IMR-90 (cell line): ENCODE results near the gene EPB41L5. TPM values are rescaled to one million over a fixed set of nuclear protein-coding genes. Genes with fewer than 3 reads are reported as not detected.

Source experiments
- ATAC-seq: fragments of 200-7000 bp; cut with Tn5 transposase; 2 replicates; pipeline ENCODE4 v1.9.1; 2020; ENCODE audit warnings: low read depth, mild to moderate bottlenecking, moderate library complexity
- BruUV-seq: library from RNA; stranded (reverse); fragments of 400-500 nt; replicated peaks from 2 replicates; lab custom pipeline; 2021; lab: Mats Ljungman, UMichigan
- CTCF ChIA-PET: fragments of 300-600 bp; formaldehyde crosslinking; extraction: SDS; loops from one replicate; lab custom pipeline; 2021; ENCODE audit warnings: antibody characterized with exemption; lab: Yijun Ruan, JAX
- POLR2A ChIA-PET: fragments of 300-600 bp; sonication (Branson Sonifier 250); formaldehyde crosslinking; loops from one replicate; lab custom pipeline; 2022; ENCODE audit warnings: antibody characterized with exemption; ENCODE audit not compliant: unreplicated experiment; lab: Charles Lee
- DNase-seq: peaks from one replicate; pipeline ENCODE4 v3.0.0; 2013
- H2AFZ ChIP-seq: replicated peaks from 2 replicates; pipeline ENCODE3; 2013; ENCODE audit warnings: low read length, mild to moderate bottlenecking; ENCODE audit not compliant: poor library complexity
- H2AK5ac ChIP-seq: 2 replicates; pipeline ENCODE4 v1.6.1; 2013; ENCODE audit warnings: low read depth, low read length, inconsistent platforms
- H2AK9ac ChIP-seq: replicated peaks from 2 replicates; pipeline ENCODE3; 2013; ENCODE audit warnings: mild to moderate bottlenecking, low read depth, low read length, moderate library complexity; ENCODE audit not compliant: poor library complexity
- H2BK120ac ChIP-seq: 2 replicates; pipeline ENCODE4 v1.6.1; 2013; ENCODE audit warnings: low read depth, low read length, inconsistent platforms
- H2BK15ac ChIP-seq: 3 replicates; pipeline ENCODE4 v1.6.1; 2013; ENCODE audit warnings: low read depth, low read length, inconsistent platforms
- H2BK20ac ChIP-seq: 2 replicates; pipeline ENCODE4 v1.6.1; 2013; ENCODE audit warnings: low read depth, mild to moderate bottlenecking, inconsistent platforms, low read length, moderate library complexity
- H2BK5ac ChIP-seq: 2 replicates; pipeline ENCODE4 v1.6.1; 2013; ENCODE audit warnings: mild to moderate bottlenecking, low read depth, low read length, inconsistent platforms; ENCODE audit not compliant: poor library complexity, severe bottlenecking
- H3K14ac ChIP-seq: replicated peaks from 2 replicates; pipeline ENCODE4 v1.6.1; 2013; ENCODE audit warnings: low read depth, low read length, inconsistent platforms
- H3K18ac ChIP-seq: 2 replicates; pipeline ENCODE4 v1.6.1; 2013; ENCODE audit warnings: low read depth, low read length, control low read depth
- H3K23ac ChIP-seq: 2 replicates; pipeline ENCODE4 v1.6.1; 2013; ENCODE audit warnings: low read depth, low read length, inconsistent platforms
- H3K27ac ChIP-seq: 2 replicates; pipeline ENCODE4 v1.5.1; 2013; ENCODE audit warnings: mild to moderate bottlenecking, control low read depth, low read length; ENCODE audit not compliant: insufficient read depth
- H3K27me3 ChIP-seq: 2 replicates; pipeline ENCODE4 v1.6.1; 2013; ENCODE audit warnings: low read length; ENCODE audit not compliant: control insufficient read depth, insufficient read depth
- H3K36me3 ChIP-seq: 2 replicates; pipeline ENCODE4 v1.6.1; 2013; ENCODE audit warnings: low read length, mixed read lengths; ENCODE audit not compliant: control insufficient read depth, insufficient read depth
- H3K4ac ChIP-seq: 2 replicates; pipeline ENCODE4 v1.6.1; 2013; ENCODE audit warnings: low read depth, low read length, inconsistent platforms
- H3K4me1 ChIP-seq: 2 replicates; pipeline ENCODE4 v1.6.1; 2013; ENCODE audit warnings: low read length, mixed read lengths; ENCODE audit not compliant: control insufficient read depth, insufficient read depth
- H3K4me2 ChIP-seq: 2 replicates; pipeline ENCODE4 v1.6.1; 2013; ENCODE audit warnings: low read depth, mild to moderate bottlenecking, control low read depth, low read length, moderate library complexity
- H3K4me3 ChIP-seq: 2 replicates; pipeline ENCODE4 v1.5.1; 2013; ENCODE audit warnings: low read depth, mild to moderate bottlenecking, control low read depth, low read length, moderate library complexity; ENCODE audit not compliant: insufficient read depth
- H3K56ac ChIP-seq: 2 replicates; pipeline ENCODE4 v1.6.1; 2013; ENCODE audit warnings: low read length, inconsistent platforms; ENCODE audit not compliant: insufficient read depth; ENCODE audit errors: extremely low read depth
- H3K79me1 ChIP-seq, 2 experiments: 2 replicates each; pipeline ENCODE4 v1.6.1; 2013; ENCODE audit warnings: low read length in 2 of 2, inconsistent platforms in 1 of 2, low read depth in 1 of 2
- H3K9ac ChIP-seq: 2 replicates; pipeline ENCODE4 v1.6.1; 2013; ENCODE audit warnings: low read depth, low read length, control low read depth
- H3K9me1 ChIP-seq: 2 replicates; pipeline ENCODE4 v1.6.1; 2013; ENCODE audit warnings: low read length, inconsistent platforms; ENCODE audit not compliant: insufficient read depth
- H3K9me3 ChIP-seq: 2 replicates; pipeline ENCODE4 v1.6.1; 2013; ENCODE audit warnings: low read length; ENCODE audit not compliant: control insufficient read depth, insufficient read depth
- H4K20me1 ChIP-seq: 2 replicates; pipeline ENCODE4 v1.6.1; 2013; ENCODE audit warnings: low read length, inconsistent platforms; ENCODE audit not compliant: insufficient read depth
- H4K5ac ChIP-seq: 2 replicates; pipeline ENCODE4 v1.6.1; 2013; ENCODE audit warnings: mild to moderate bottlenecking, low read depth, low read length, control low read depth
- H4K8ac ChIP-seq, 2 experiments: 2 replicates each; pipeline ENCODE4 v1.6.1; 2013; ENCODE audit warnings: low read depth in 2 of 2, low read length in 2 of 2, control low read depth in 1 of 2, inconsistent platforms in 1 of 2
- H4K91ac ChIP-seq: 2 replicates; pipeline ENCODE4 v1.6.1; 2013; ENCODE audit warnings: low read depth, low read length, inconsistent platforms; ENCODE audit not compliant: insufficient read depth
- BHLHE40 ChIP-seq: fragments of 150-350 bp; IDR thresholded peaks from 2 replicates; pipeline ENCODE4 v1.6.1; 2016; ENCODE audit warnings: mild to moderate bottlenecking, low read depth, low read length
- CHD1 ChIP-seq: IDR thresholded peaks from 2 replicates; pipeline ENCODE4 v1.6.1; 2012; ENCODE audit warnings: low read depth, low read length, improper control_type of control experiment
- CTCF ChIP-seq: conservative IDR thresholded peaks from 2 replicates; pipeline ENCODE4 v1.5.1; 2012; ENCODE audit warnings: mild to moderate bottlenecking, low read depth, low read length, improper control_type of control experiment
- MAFK ChIP-seq: IDR thresholded peaks from 2 replicates; pipeline ENCODE4 v1.6.1; 2012; ENCODE audit warnings: low read depth, low read length, improper control_type of control experiment
- MXI1 ChIP-seq: IDR thresholded peaks from 2 replicates; pipeline ENCODE4 v1.6.1; 2012; ENCODE audit warnings: low read depth, mild to moderate bottlenecking, low read length, moderate library complexity, borderline replicate concordance
- RAD21 ChIP-seq: IDR thresholded peaks from 2 replicates; pipeline ENCODE4 v1.6.1; 2012; ENCODE audit warnings: low read length, improper control_type of control experiment
- RCOR1 ChIP-seq: IDR thresholded peaks from 2 replicates; pipeline ENCODE4 v1.6.1; 2012; ENCODE audit warnings: mild to moderate bottlenecking, low read length, improper control_type of control experiment; ENCODE audit not compliant: insufficient replicate concordance
- WGBS, 2 experiments: methylation state at CpG; one replicate each; pipeline versions ENCODE4 v1.1.5 to v1.1.7; 2013; ENCODE audit warnings: missing lambda C conversion rate in 2 of 2; ENCODE audit not compliant: insufficient read length in 1 of 2; ENCODE audit errors: extremely low coverage in 2 of 2; 5-methylcytosine and 5-hydroxymethylcytosine counted together
- dilution Hi-C: fragments of 300-500 bp; cut with HindIII; formaldehyde crosslinking; loops from one replicate; pipeline ENCODE4 v1.14.3; 2018; ENCODE audit warnings: low sequenced_read_pairs; ENCODE audit not compliant: unreplicated experiment
- in situ Hi-C: fragments of 300-500 bp; cut with MboI; formaldehyde crosslinking; loops from 3 replicates; pipeline ENCODE4 v1.14.3; 2019; ENCODE audit warnings: low sequenced_read_pairs, inconsistent platforms, mixed read lengths
- intact Hi-C: fragments of 100-400 bp; cut with micrococcal nuclease; formaldehyde crosslinking; loops from 2 replicates; pipeline ENCODE4 v1.10.0; 2022
- polyA plus RNA-seq, 3 experiments: library from polyadenylated mRNA; depleted of rRNA; stranded (reverse); fragments of >200 nt; gene quantifications; 2 replicates each; pipeline ENCODE4 v1.2.3, GENCODE V29; 2012; ENCODE audit warnings: low replicate concordance in 1 of 3
- total RNA-seq: library from RNA; depleted of rRNA; stranded (reverse); fragments of >200 nt; gene quantifications from 2 replicates; pipeline ENCODE4 v1.2.3, GENCODE V29; 2012

The EPB41L5 gene
- total and polyA plus RNA-seq, 2 of the 4 experiments (the other 2 are of a cell fraction): 5.1 to 10.6 TPM

DNA sequence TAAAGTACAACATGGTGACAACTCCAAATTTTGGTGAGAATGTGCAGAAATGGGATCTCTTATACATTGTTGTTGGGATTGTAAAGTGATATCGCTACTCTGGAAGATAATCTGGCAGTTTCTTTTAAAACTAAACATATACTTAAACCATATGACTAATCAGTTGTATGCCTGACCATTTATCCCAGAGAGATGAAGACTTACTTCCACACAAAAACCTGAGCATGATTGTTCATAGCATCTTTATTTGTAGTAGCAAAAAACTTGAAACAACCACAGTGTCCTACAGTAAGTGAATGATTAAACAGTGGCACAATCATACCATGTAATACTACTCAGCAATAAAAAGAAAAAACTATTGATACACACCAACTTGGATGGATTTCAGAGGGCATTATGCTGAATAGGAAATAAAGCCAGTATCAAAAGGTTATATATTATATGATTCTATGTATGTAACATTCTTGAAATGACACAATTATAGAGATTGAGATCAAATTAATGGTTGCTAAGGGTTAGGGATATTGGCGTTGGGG lies 47.3 kb downstream of the EPB41L5 start:
- H2BK120ac ChIP-seq: no peak overlapping the region
- H3K36me3 ChIP-seq: no peaks in the 10 kb centered on the region
- H3K4me1 ChIP-seq: peaks cover 2% of the 10 kb centered on the region; the same call in 1 of the 2 replicates
- H3K27ac ChIP-seq: no peak overlapping the region
- peaks cover 2% of the 10 kb centered on the region; the same call in 1 of the 2 replicates for H3K9me1 ChIP-seq
- H2BK5ac ChIP-seq: no peak overlapping the region
- H4K5ac ChIP-seq: no peak overlapping the region
- dilution Hi-C loops: no loop called here
- no peak overlapping the region for H2BK20ac ChIP-seq
- no peak overlapping the region for H3K4me2 ChIP-seq
- H2AK9ac ChIP-seq: no peak overlapping the region
- H4K20me1 ChIP-seq: no peaks in the 10 kb centered on the region
- H2AK5ac ChIP-seq: no peak overlapping the region
- ChIA-PET CTCF (no interaction called here), POLR2A (no interaction called here)
- H4K91ac ChIP-seq: no peak overlapping the region
- no peak overlapping the region for H4K8ac ChIP-seq
- ATAC-seq (peak; percentile 70), DNase-seq (peak; percentile 57)
- H3K79me1 ChIP-seq: peaks cover 3 to 11% of the 10 kb centered on the region in 2 experiments; a peak in 3 of 4 replicates
- no CpG with 5 or more reads among the region's 2 CpGs for WGBS, 2 experiments
- no peak overlapping the region for H3K9ac ChIP-seq
- no peak overlapping the region for H2AFZ ChIP-seq
- H3K27me3 ChIP-seq: no peaks in the 10 kb centered on the region
- BruUV-seq: no TSS peak
- H3K23ac ChIP-seq: no peak overlapping the region
- TF ChIP-seq RAD21: no peak
- no peak for TF ChIP-seq BHLHE40
- no peak for TF ChIP-seq RCOR1
- no peak for TF ChIP-seq MXI1
- TF ChIP-seq CHD1: no peak
- TF ChIP-seq CTCF: no peak
- TF ChIP-seq MAFK: no peak
- H2BK15ac ChIP-seq: no peak overlapping the region
- no peak overlapping the region for H3K4ac ChIP-seq
- H3K56ac ChIP-seq: no peak overlapping the region
- intact Hi-C loops: no loop called here
- in situ Hi-C loops: no loop called here
- H3K18ac ChIP-seq: no peak overlapping the region
- no peak overlapping the region for H3K14ac ChIP-seq
- no peak overlapping the region for H3K4me3 ChIP-seq
- no peaks in the 10 kb centered on the region for H3K9me3 ChIP-seq
